NOMO-1 treated with dmso at 0.1 percent for 144 hours (cell line): Measurements from ENCODE around the gene RTL9.
"Not testable (repeated sequence)": the region's sequence is repeated elsewhere in the genome, so short reads cannot be mapped to it uniquely, and the experiment has no call there.

Source experiments
- DNase-seq: peaks from one replicate; lab custom pipeline; 2025; ENCODE audit not compliant: unreplicated experiment; lab: John Stamatoyannopoulos, UW

RTL9 gene

DNA sequence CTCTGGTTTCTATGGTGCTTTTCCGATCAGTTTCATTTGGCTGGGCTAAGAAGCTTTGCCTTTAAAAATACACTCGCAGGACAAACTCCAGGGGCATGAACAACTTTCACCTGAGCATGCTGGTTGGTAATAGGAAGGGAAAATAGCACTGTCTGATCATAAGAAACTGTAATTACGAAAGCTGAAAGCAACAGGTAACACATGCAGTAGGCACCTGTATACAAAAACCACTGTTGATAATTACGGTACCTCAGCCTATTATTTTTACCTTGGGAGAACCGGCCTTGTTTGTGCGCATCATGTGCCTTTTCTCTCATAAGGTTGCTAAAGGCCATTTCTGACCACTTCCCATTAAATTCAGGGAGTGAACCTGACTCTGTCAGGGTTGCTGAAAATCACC lies 45.7 kb downstream of the RTL9 start:
- no peak for DNase-seq

DNA sequence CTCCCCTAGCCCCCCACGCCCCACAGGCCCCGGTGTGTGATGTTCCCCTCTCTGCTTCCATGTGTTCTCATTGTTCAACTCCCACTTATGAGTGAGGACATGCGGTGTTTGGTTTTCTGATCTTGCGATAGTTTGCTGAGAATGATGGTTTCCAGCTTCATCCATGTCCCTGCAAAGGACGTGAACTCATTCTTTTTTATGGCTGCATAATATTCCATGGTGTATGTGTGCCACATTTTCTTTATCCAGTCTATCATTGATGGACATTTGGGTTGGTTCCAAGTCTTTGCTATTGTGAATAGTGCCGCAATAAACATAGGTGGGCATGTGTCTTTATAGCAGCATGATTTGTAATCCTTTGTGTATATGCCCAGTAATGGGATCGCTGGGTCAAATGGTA lies 47.6 kb downstream of the RTL9 start:
- not testable (repeated sequence) for DNase-seq

DNA sequence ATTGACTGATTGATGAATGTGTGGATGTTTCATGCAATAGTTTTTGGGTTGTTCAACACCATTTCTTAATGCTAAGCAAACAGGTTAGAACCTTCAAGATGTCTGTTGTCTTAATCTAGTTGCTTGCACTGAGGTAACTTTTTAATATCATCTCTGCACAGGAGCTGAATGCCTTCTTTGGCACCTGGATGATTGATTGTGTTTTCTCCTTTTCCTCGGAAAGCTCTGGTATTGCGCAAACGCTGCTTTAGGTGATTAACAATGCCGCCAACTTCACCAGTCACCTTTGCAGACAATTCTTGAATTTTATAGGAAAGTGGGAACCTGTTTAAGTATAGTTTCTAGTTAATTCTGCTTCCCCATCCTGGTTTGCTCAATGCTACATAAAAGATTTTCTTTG lies 48.2 kb downstream of the RTL9 start:
- no peak for DNase-seq

GRCh38 chrX:110407910-110408545 lies 49.4 kb downstream of the RTL9 start:
- no peak for DNase-seq
